Neural crest cell (in vitro differentiated cells): ENCODE data around the gene ELL. TPM values are rescaled to one million over a fixed set of nuclear protein-coding genes. Genes with fewer than 3 reads are reported as not detected.

ENCODE experiments used
- DNase-seq: peaks from one replicate; pipeline ENCODE4 v3.0.0; 2021; ENCODE audit warnings: low read depth, mixed read lengths, low spot score
- H3K27ac Mint-ChIP-seq: one replicate; pipeline ENCODE4 v1.8.0; 2021; ENCODE audit warnings: mild to moderate bottlenecking, mixed read lengths; ENCODE audit not compliant: unreplicated experiment
- H3K27me3 Mint-ChIP-seq: 2 replicates; pipeline ENCODE4 v1.8.0; 2021; ENCODE audit warnings: low read depth, mild to moderate bottlenecking, mixed read lengths
- H3K36me3 Mint-ChIP-seq: 2 replicates; pipeline ENCODE4 v1.8.0; 2021; ENCODE audit warnings: low read depth, mild to moderate bottlenecking, mixed read lengths
- H3K4me1 Mint-ChIP-seq: 2 replicates; pipeline ENCODE4 v1.8.0; 2021; ENCODE audit warnings: mixed read lengths
- H3K4me3 Mint-ChIP-seq: one replicate; pipeline ENCODE4 v1.8.0; 2021; ENCODE audit warnings: mild to moderate bottlenecking, mixed read lengths
- H3K9me3 Mint-ChIP-seq: 2 replicates; pipeline ENCODE4 v1.8.0; 2021; ENCODE audit warnings: mixed read lengths
- total RNA-seq: library from RNA; stranded (reverse); gene quantifications from 2 replicates; pipeline ENCODE4 v1.2.1, GENCODE V29; 2021
- TF ChIP-seq, protein P1 (sequence below): fragments of 200-600 bp; sonication (generic); conservative IDR thresholded peaks from 2 replicates; pipeline ENCODE4 v1.5.0; 2021; ENCODE audit warnings: antibody characterized with exemption, mild to moderate bottlenecking

The ELL gene
- total RNA-seq, 1 donor from 2014 or later: 11.1 TPM

GRCh38 chr19:18464646-18465045 is 57.2 kb downstream of the ELL start:
- Mint-ChIP-seq H3K4me1 (no peaks in the 10 kb centered on the region), H3K9me3 (no peaks in the 10 kb centered on the region), H3K4me3 (no peak overlapping the region), H3K27ac (no peak overlapping the region), H3K27me3 (no peaks in the 10 kb centered on the region), H3K36me3 (no peaks in the 10 kb centered on the region)
- TF ChIP-seq, protein P1, sequence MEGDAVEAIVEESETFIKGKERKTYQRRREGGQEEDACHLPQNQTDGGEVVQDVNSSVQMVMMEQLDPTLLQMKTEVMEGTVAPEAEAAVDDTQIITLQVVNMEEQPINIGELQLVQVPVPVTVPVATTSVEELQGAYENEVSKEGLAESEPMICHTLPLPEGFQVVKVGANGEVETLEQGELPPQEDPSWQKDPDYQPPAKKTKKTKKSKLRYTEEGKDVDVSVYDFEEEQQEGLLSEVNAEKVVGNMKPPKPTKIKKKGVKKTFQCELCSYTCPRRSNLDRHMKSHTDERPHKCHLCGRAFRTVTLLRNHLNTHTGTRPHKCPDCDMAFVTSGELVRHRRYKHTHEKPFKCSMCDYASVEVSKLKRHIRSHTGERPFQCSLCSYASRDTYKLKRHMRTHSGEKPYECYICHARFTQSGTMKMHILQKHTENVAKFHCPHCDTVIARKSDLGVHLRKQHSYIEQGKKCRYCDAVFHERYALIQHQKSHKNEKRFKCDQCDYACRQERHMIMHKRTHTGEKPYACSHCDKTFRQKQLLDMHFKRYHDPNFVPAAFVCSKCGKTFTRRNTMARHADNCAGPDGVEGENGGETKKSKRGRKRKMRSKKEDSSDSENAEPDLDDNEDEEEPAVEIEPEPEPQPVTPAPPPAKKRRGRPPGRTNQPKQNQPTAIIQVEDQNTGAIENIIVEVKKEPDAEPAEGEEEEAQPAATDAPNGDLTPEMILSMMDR: no peak
- DNase-seq: no peak

DNA sequence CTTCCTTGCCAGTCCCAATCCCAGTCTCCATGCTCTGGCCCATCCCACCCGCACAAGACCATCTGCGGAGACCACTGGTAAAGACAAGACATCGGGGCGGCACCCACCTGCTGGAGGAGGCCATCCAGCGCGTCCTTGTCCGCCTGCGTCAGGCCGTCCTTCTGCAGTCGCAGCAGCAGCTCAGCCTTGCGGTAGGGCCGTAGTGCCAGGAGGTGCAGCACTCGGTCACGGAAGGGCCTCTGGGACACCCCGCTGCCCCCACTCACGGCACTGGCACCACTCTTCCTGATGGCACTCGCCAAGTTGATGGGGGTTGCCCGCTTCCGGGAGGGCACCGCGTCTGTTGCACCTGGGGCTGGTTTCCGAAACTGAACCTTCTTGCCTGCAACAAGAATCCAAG is 60.4 kb downstream of the ELL start:
- Mint-ChIP-seq H3K4me3 (peak overlapping the region; percentile 7), H3K9me3 (no peaks in the 10 kb centered on the region), H3K27me3 (no peaks in the 10 kb centered on the region), H3K27ac (peak overlapping the region; percentile 71), H3K4me1 (peaks cover 9% of the 10 kb centered on the region), H3K36me3 (no peaks in the 10 kb centered on the region)
- DNase-seq: no peak
- TF ChIP-seq, protein P1: no peak

DNA sequence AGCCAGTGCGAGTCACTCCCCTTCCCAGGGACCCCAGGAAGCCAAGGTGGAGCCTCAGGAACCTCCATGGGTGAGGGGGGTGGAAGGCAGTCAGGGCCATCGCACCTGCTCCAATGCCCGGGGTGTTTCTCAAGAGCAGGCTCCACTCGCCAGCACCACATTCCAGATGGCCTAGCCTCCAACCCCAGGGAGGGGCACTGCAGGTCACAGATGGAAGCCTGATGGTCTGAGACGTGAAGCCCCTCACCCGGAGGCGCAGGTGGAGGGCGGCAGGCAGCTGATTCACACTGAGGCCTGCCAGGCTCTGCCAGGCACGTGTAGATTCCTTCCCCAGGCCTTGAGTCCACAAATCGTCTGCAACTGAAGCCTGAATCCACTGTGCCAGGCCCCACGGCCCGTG is 61.0 kb downstream of the ELL start:
- H3K4me3 Mint-ChIP-seq: no peak overlapping the region
- TF ChIP-seq, protein P1: no peak
- no peak overlapping the region for H3K27ac Mint-ChIP-seq
- no peak for DNase-seq
- no peaks in the 10 kb centered on the region for H3K27me3 Mint-ChIP-seq
- no peaks in the 10 kb centered on the region for H3K36me3 Mint-ChIP-seq
- H3K4me1 Mint-ChIP-seq: peaks cover 9% of the 10 kb centered on the region
- no peaks in the 10 kb centered on the region for H3K9me3 Mint-ChIP-seq

DNA sequence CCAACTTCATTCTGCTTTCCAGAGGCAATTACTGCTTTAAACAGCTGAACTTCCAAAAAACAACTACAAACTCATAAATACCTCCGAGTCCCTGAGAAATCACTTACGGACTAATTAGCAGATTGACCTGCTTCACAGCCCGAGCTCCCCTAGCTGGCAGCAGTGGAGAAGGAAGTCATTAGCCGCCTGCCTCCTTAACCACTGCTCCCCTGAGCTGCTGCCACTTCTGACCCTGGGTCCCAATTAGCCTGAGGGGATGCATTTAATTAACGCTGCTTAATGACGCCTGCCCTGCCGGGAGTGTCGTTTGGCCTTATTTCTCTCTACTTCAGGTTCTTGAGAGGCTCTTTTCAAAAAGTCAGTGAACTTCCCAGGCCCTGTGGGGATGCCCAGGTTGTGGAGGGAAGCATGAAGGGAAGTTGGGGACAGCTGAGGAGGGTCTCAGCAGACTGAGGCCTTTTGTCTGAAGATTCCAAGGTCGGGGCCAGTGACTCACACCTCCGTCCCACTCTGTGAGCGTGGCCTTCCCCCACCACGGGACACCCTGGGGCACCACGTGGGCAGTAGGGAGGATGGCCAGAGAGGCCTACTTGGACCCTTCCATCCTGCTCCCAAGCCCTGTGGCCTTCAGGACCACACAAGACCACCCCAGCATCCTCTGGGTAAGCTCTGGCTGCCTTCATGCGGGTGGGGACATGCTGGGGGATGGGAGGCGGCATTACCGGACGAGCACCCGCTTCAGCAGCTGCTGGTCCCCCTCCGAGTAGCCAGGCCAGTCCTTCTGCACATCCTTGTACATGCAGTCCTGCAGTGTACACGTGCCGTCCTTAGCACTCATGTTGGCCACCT is 64.2 kb downstream of the ELL start:
- Mint-ChIP-seq H3K36me3 (no peaks in the 10 kb centered on the region), H3K4me1 (peaks cover 13% of the 10 kb centered on the region), H3K27ac (peak overlapping the region; percentile 43), H3K4me3 (no peak overlapping the region), H3K9me3 (no peaks in the 10 kb centered on the region), H3K27me3 (no peaks in the 10 kb centered on the region)
- no peak for DNase-seq
- TF ChIP-seq, protein P1: no peak

GRCh38 chr19:18456974-18457373 is 64.9 kb downstream of the ELL start:
- Mint-ChIP-seq H3K4me1 (peaks cover 13% of the 10 kb centered on the region), H3K36me3 (no peaks in the 10 kb centered on the region), H3K4me3 (no peak overlapping the region), H3K9me3 (no peaks in the 10 kb centered on the region), H3K27ac (no peak overlapping the region), H3K27me3 (no peaks in the 10 kb centered on the region)
- TF ChIP-seq, protein P1: no peak
- no peak for DNase-seq
